ENCODE data around the gene NET1. TPM values are rescaled to one million over a fixed set of nuclear protein-coding genes. Genes with fewer than 3 reads are reported as not detected.

Gene NET1
- total RNA-seq, 1 donor from 2014 or later = 95.9 TPM

DNA sequence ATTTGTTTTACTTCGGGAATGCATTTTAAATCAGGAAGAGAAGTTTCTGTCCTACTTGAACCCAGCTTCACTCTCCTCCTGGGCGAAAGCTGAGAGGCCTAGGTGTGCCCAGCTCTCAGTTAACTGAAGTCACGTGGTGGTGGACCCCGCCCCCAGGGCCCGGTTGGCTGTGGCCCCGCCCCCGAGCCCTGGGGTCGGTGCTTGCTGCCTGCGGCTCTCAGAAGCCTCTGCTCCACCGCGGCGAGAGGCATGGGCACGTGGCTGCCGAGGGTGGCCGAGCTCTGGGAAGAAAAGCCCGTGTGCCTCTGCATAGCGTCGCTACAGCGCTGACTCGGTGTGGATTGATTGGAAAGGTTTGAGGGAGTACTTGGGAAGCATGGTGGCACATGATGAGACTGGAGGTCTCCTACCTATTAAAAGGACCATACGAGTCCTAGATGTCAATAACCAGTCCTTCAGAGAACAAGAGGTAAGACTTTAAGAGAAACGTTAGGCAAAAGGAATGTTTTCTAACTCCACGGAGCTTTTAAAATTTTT lies 34.1 kb downstream of the NET1 start:
- peak overlapping the region; percentile 74 for H3K4me3 ChIP-seq
- TF ChIP-seq, protein P1, sequence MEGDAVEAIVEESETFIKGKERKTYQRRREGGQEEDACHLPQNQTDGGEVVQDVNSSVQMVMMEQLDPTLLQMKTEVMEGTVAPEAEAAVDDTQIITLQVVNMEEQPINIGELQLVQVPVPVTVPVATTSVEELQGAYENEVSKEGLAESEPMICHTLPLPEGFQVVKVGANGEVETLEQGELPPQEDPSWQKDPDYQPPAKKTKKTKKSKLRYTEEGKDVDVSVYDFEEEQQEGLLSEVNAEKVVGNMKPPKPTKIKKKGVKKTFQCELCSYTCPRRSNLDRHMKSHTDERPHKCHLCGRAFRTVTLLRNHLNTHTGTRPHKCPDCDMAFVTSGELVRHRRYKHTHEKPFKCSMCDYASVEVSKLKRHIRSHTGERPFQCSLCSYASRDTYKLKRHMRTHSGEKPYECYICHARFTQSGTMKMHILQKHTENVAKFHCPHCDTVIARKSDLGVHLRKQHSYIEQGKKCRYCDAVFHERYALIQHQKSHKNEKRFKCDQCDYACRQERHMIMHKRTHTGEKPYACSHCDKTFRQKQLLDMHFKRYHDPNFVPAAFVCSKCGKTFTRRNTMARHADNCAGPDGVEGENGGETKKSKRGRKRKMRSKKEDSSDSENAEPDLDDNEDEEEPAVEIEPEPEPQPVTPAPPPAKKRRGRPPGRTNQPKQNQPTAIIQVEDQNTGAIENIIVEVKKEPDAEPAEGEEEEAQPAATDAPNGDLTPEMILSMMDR (IDR thresholded peaks at IDR 0.05) = no peak
- peaks cover 0 to 14% of the 10 kb centered on the region in 2 donors for H3K4me1 ChIP-seq
- intact Hi-C loops (cut with DNase I) = loop anchor here (2.0 to 10.0 kb wide), 5 partner anchors 34 to 368 kb away; partner anchors contain the start of genes GDI2, NET1 and TASOR2
- H3K27me3 ChIP-seq = no peaks in the 10 kb centered on the region
- peak; percentile 84 to 96 for DNase-seq (ENCODE audit: low spot score in 2 of 2)
- no peaks in the 10 kb centered on the region for H3K36me3 ChIP-seq
- no peaks in the 10 kb centered on the region for H3K9me3 ChIP-seq
- H3K27ac ChIP-seq = peak overlapping the region; percentile 71 to 78

GRCh38 chr10:5447056-5447455 lies 34.7 kb downstream of the NET1 start:
- no peaks in the 10 kb centered on the region for H3K9me3 ChIP-seq
- H3K36me3 ChIP-seq = peaks cover under 1 to 3% of the 10 kb centered on the region in 2 donors
- H3K27ac ChIP-seq = peak overlapping the region; percentile 71 to 78
- H3K4me3 ChIP-seq = peak overlapping the region; percentile 74
- intact Hi-C loops (cut with DNase I) = loop anchor here (2.0 to 10.0 kb wide), 5 partner anchors 35 to 368 kb away; partner anchors contain the start of genes GDI2, NET1 and TASOR2
- H3K4me1 ChIP-seq = peaks cover 0 to 14% of the 10 kb centered on the region in 2 donors
- TF ChIP-seq, protein P1 (IDR thresholded peaks at IDR 0.05) = no peak
- H3K27me3 ChIP-seq = no peaks in the 10 kb centered on the region
- no peak for DNase-seq (ENCODE audit: low spot score in 2 of 2)

GRCh38 chr10:5447611-5448071 lies 35.3 kb downstream of the NET1 start:
- H3K4me1 ChIP-seq = peaks cover 0 to 15% of the 10 kb centered on the region in 2 donors
- no peaks in the 10 kb centered on the region for H3K9me3 ChIP-seq
- H3K27ac ChIP-seq = peak overlapping the region; percentile 71 to 78
- peak overlapping the region; percentile 74 for H3K4me3 ChIP-seq
- DNase-seq (ENCODE audit: low spot score in 2 of 2) = no peak
- TF ChIP-seq, protein P1 (IDR thresholded peaks at IDR 0.05) = no peak
- intact Hi-C loops (cut with DNase I) = loop anchor here (2.0 to 10.0 kb wide), 6 partner anchors 35 to 367 kb away; partner anchors contain the start of genes GDI2, NET1 and TASOR2
- peaks cover 3 to 7% of the 10 kb centered on the region in 2 donors for H3K36me3 ChIP-seq
- H3K27me3 ChIP-seq = no peaks in the 10 kb centered on the region

GRCh38 chr10:5448333-5449001 lies 36.1 kb downstream of the NET1 start:
- H3K27ac ChIP-seq = peak overlapping the region; percentile 71 to 78
- peaks cover 9 to 15% of the 10 kb centered on the region in 2 donors for H3K36me3 ChIP-seq
- no peak for DNase-seq (ENCODE audit: low spot score in 2 of 2)
- H3K4me1 ChIP-seq = peaks cover 0 to 14% of the 10 kb centered on the region in 2 donors
- no peaks in the 10 kb centered on the region for H3K27me3 ChIP-seq
- intact Hi-C loops (cut with DNase I) = loop anchor here (2.0 to 10.0 kb wide), 4 partner anchors 36 to 366 kb away; partner anchors contain the start of genes GDI2 and NET1
- H3K9me3 ChIP-seq = no peaks in the 10 kb centered on the region
- H3K4me3 ChIP-seq = peak overlapping the region; percentile 74
- TF ChIP-seq, protein P1 (IDR thresholded peaks at IDR 0.05) = no peak

GRCh38 chr10:5449227-5449626 lies 36.9 kb downstream of the NET1 start:
- TF ChIP-seq, protein P1 (IDR thresholded peaks at IDR 0.05) = no peak
- intact Hi-C loops (cut with DNase I) = loop anchor here (2.0 to 10.0 kb wide), 4 partner anchors 37 to 366 kb away; partner anchors contain the start of genes GDI2 and NET1
- H3K4me1 ChIP-seq = peaks cover 0 to 19% of the 10 kb centered on the region in 2 donors
- peak overlapping the region; percentile 74 for H3K4me3 ChIP-seq
- no peaks in the 10 kb centered on the region for H3K9me3 ChIP-seq
- H3K36me3 ChIP-seq = peaks cover 16 to 23% of the 10 kb centered on the region in 2 donors
- no peaks in the 10 kb centered on the region for H3K27me3 ChIP-seq
- peak overlapping the region; percentile 71 to 78 for H3K27ac ChIP-seq
- no peak for DNase-seq (ENCODE audit: low spot score in 2 of 2)
